ENCODE data around the gene FMO2.

Gene FMO2

GRCh38 chr1:171150156-171150555 is 34.9 kb upstream of the FMO2 start:
- Histone ChIP-seq H3K9me3 (ENCODE audit: control insufficient read depth, low read length) (no peaks in the 10 kb centered on the region), H3K27ac (no peak overlapping the region), H2AFZ (no peak overlapping the region)

GRCh38 chr1:171152549-171152948 is 32.6 kb upstream of the FMO2 start:
- H3K9ac ChIP-seq = no peak overlapping the region
- no peak overlapping the region for H3K4me2 ChIP-seq (ENCODE audit: low read length)
- TF ChIP-seq CTCF (IDR thresholded peaks at IDR 0.05) = no peak
- no peaks in the 10 kb centered on the region for H3K9me3 ChIP-seq (ENCODE audit: control insufficient read depth, low read length)
- no peaks in the 10 kb centered on the region for H3K4me1 ChIP-seq
- H3K4me3 ChIP-seq (ENCODE audit: low read depth, low read length) = no peak overlapping the region
- H3K79me2 ChIP-seq = no peaks in the 10 kb centered on the region
- no peaks in the 10 kb centered on the region for H3K36me3 ChIP-seq (ENCODE audit: control insufficient read depth, insufficient read depth, low read length)
- H2AFZ ChIP-seq = no peak overlapping the region
- H3K27me3 ChIP-seq (ENCODE audit: control insufficient read depth, insufficient read depth, low read length) = no peaks in the 10 kb centered on the region
- no peak overlapping the region for H3K27ac ChIP-seq

More at GRCh38 chr1:171150156-171150555, 34.9 kb upstream of the FMO2 start:
- no peaks in the 10 kb centered on the region for H3K36me3 ChIP-seq (ENCODE audit: control insufficient read depth, insufficient read depth, low read length)
- no peaks in the 10 kb centered on the region for H3K4me1 ChIP-seq
- TF ChIP-seq CTCF (IDR thresholded peaks at IDR 0.05) = no peak
- H3K27me3 ChIP-seq (ENCODE audit: control insufficient read depth, insufficient read depth, low read length) = no peaks in the 10 kb centered on the region
- no peak overlapping the region for H3K4me3 ChIP-seq (ENCODE audit: low read depth, low read length)
- no peak overlapping the region for H3K9ac ChIP-seq
- H3K4me2 ChIP-seq (ENCODE audit: low read length) = no peak overlapping the region
- no peaks in the 10 kb centered on the region for H3K79me2 ChIP-seq

DNA sequence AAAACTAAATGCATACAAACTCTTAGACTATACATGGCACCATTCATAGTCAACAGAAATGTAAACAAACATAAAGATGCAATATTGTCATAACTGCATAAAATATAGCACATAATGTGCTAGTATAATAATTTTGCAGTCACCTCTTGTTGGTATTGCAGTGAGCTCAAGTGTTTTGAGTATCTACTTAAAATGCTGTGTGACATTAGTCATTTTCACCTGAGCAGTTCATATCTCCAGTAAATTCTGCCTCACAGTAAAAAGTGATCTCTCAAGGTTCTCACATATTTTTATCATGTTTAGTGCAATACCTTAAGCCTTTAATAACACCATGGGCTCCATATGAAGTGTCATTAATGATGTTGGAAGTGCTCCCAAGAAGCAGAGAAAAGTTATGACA is 29.6 kb upstream of the FMO2 start:
- Histone ChIP-seq H3K27ac (no peak overlapping the region), H3K36me3 (ENCODE audit: control insufficient read depth, insufficient read depth, low read length) (no peaks in the 10 kb centered on the region), H3K4me3 (ENCODE audit: low read depth, low read length) (no peak overlapping the region), H3K4me2 (ENCODE audit: low read length) (no peak overlapping the region), H2AFZ (no peak overlapping the region), H3K9me3 (ENCODE audit: control insufficient read depth, low read length) (no peaks in the 10 kb centered on the region), H3K79me2 (no peaks in the 10 kb centered on the region), H3K27me3 (ENCODE audit: control insufficient read depth, insufficient read depth, low read length) (no peaks in the 10 kb centered on the region), H3K4me1 (no peaks in the 10 kb centered on the region), H3K9ac (no peak overlapping the region)
- TF ChIP-seq CTCF (IDR thresholded peaks at IDR 0.05) = no peak

GRCh38 chr1:171158096-171158495 is 27.0 kb upstream of the FMO2 start:
- Histone ChIP-seq H3K4me1 (no peaks in the 10 kb centered on the region), H3K4me2 (ENCODE audit: low read length) (no peak overlapping the region), H3K4me3 (ENCODE audit: low read depth, low read length) (no peak overlapping the region), H3K27me3 (ENCODE audit: control insufficient read depth, insufficient read depth, low read length) (no peaks in the 10 kb centered on the region), H3K9me3 (ENCODE audit: control insufficient read depth, low read length) (no peaks in the 10 kb centered on the region), H3K36me3 (ENCODE audit: control insufficient read depth, insufficient read depth, low read length) (no peaks in the 10 kb centered on the region), H3K9ac (no peak overlapping the region), H3K79me2 (no peaks in the 10 kb centered on the region), H3K27ac (no peak overlapping the region), H2AFZ (no peak overlapping the region)
- no peak for TF ChIP-seq CTCF (IDR thresholded peaks at IDR 0.05)

GRCh38 chr1:171158551-171158950 is 26.5 kb upstream of the FMO2 start:
- Histone ChIP-seq H3K27me3 (ENCODE audit: control insufficient read depth, insufficient read depth, low read length) (no peaks in the 10 kb centered on the region), H3K9ac (no peak overlapping the region), H3K79me2 (no peaks in the 10 kb centered on the region), H3K4me2 (ENCODE audit: low read length) (no peak overlapping the region), H2AFZ (no peak overlapping the region), H3K9me3 (ENCODE audit: control insufficient read depth, low read length) (no peaks in the 10 kb centered on the region), H3K4me1 (no peaks in the 10 kb centered on the region), H3K27ac (no peak overlapping the region), H3K36me3 (ENCODE audit: control insufficient read depth, insufficient read depth, low read length) (no peaks in the 10 kb centered on the region), H3K4me3 (ENCODE audit: low read depth, low read length) (no peak overlapping the region)
- no peak for TF ChIP-seq CTCF (IDR thresholded peaks at IDR 0.05)
